Spleen (tissue), 11 donors: Measurements from ENCODE around the gene HRH3. TPM values are rescaled to one million over a fixed set of nuclear protein-coding genes. Genes with fewer than 3 reads are reported as not detected.
A peak's percentile ranks its signal among the peaks of the same experiment; 100 is the strongest.

Source experiments
- DNase-seq: peaks from one replicate; pipeline ENCODE4 v3.0.0-alpha.2; 2020
- H3K27ac ChIP-seq, 8 donors: fragments of 200-600 bp; sonication (generic) in 7 of 8; 1 replicate in 4 of 8; 2 replicates in 4 of 8; pipeline versions ENCODE4 v1.5.0 to v1.8.0; 2016 to 2021; ENCODE audit warnings: inconsistent platforms in 4 of 8, mild to moderate bottlenecking in 4 of 8, moderate library complexity in 1 of 8
- H3K27me3 ChIP-seq, 7 donors: fragments of 200-600 bp; sonication (generic) in 6 of 7; replicated peaks in 1 of 7; 1 replicate in 4 of 7; 2 replicates in 3 of 7; pipeline versions ENCODE4 v1.5.0 to v1.8.0; 2016 to 2021; ENCODE audit warnings: inconsistent platforms in 3 of 7, mild to moderate bottlenecking in 1 of 7
- H3K36me3 ChIP-seq, 6 donors: fragments of 200-600 bp; sonication (generic) in 5 of 6; 1 replicate in 4 of 6; 2 replicates in 2 of 6; pipeline versions ENCODE4 v1.5.0 to v1.8.0; 2016 to 2021; ENCODE audit warnings: inconsistent platforms in 2 of 6
- H3K4me1 ChIP-seq, 6 donors: fragments of 200-600 bp; sonication (generic) in 5 of 6; 1 replicate in 3 of 6; 2 replicates in 3 of 6; pipeline versions ENCODE4 v1.5.0 to v1.8.0; 2016 to 2021; ENCODE audit warnings: inconsistent platforms in 3 of 6
- H3K4me3 ChIP-seq, 8 donors: fragments of 200-600 bp; sonication (generic) in 7 of 8; 1 replicate in 4 of 8; 2 replicates in 4 of 8; pipeline versions ENCODE4 v1.5.0 to v1.8.0; 2016 to 2021; ENCODE audit warnings: inconsistent platforms in 4 of 8, mild to moderate bottlenecking in 4 of 8, moderate library complexity in 2 of 8
- H3K9me3 ChIP-seq, 8 donors: fragments of 200-600 bp; sonication (generic) in 7 of 8; 1 replicate in 4 of 8; 2 replicates in 4 of 8; pipeline versions ENCODE4 v1.5.0 to v1.8.0; 2016 to 2021; ENCODE audit warnings: inconsistent platforms in 4 of 8
- CTCF ChIP-seq, 11 experiments: fragments of 200-600 bp in 7 of 11; fragments of 450-650 bp in 4 of 11; sonication (generic) in 4 of 11; IDR thresholded peaks in 8 of 11; conservative IDR thresholded peaks in 3 of 11; 1 replicate in 7 of 11; 2 replicates in 4 of 11; pipeline versions ENCODE4 v1.4.0 to v1.8.0; 2016 to 2021; ENCODE audit warnings: antibody characterized with exemption in 11 of 11, inconsistent platforms in 4 of 11, mild to moderate bottlenecking in 1 of 11
- POLR2A ChIP-seq, 3 donors: fragments of 450-650 bp; IDR thresholded peaks; one replicate each; pipeline ENCODE4 v1.5.1; 2017; ENCODE audit warnings: antibody characterized with exemption in 3 of 3, mild to moderate bottlenecking in 1 of 3
- POLR2AphosphoS5 ChIP-seq, 3 donors: sonication (generic); formaldehyde crosslinking; IDR thresholded peaks; one replicate each; pipeline ENCODE4 v1.5.1; 2017; ENCODE audit warnings: antibody characterized with exemption in 3 of 3
- WGBS, 5 donors: extraction: QIAGEN DNeasy Blood & Tissue Kit in 3 of 5; methylation state at CpG; one replicate each; pipeline versions ENCODE4 v1.1.5 to v1.1.7; 2013 to 2018; 5-methylcytosine and 5-hydroxymethylcytosine counted together
- intact Hi-C: fragments of 100-400 bp; cut with DNase I; formaldehyde crosslinking; loops from one replicate; pipeline ENCODE4 v1.15.0; 2023; ENCODE audit warnings: low total_unique reads
- polyA plus RNA-seq, 3 donors: library from polyadenylated mRNA; stranded (reverse); fragments of 200-250 nt; gene quantifications; one replicate each; pipeline ENCODE4 v1.2.1, GENCODE V29; 2013
- total RNA-seq, 7 donors: library from RNA; depleted of rRNA in 3 of 7; stranded (reverse); fragments of >200 nt in 3 of 7; fragmentation: NEBNext Ultra II Directional in 4 of 7; extraction: Animal tissue kit (Norgen Biotek cat#: 25700) in 4 of 7; gene quantifications; one replicate each; pipeline versions ENCODE4 v1.1.0 to v1.2.1, GENCODE V29; 2016 to 2021
- donor health status: healthy with polysubstance abuse.
- donor health status: DM: no; HTN: no; CAD: no; lungs with moderate emphysema.
- donor health status: DM: no; HTN: no; CAD: no.
- donor health status: Bipolar disorder and iron deficiency.
- donor health status: healthy.
- donor health status: DM: no; HTN: no; CAD: no.
- donor health status: DM: yes; HTN: yes; CAD: no.

Gene HRH3
- total and polyA plus RNA-seq, 10 donors, result not detected

- H3K27ac ChIP-seq, result no peak overlapping the region
- peaks cover 0 to 100% (median 61%) of the 10 kb centered on the region in 6 donors for H3K36me3 ChIP-seq
- H3K4me1 ChIP-seq, result peaks cover 0 to 20% (median under 1%) of the 10 kb centered on the region in 6 donors
- no peak for TF ChIP-seq POLR2A (IDR thresholded peaks at IDR 0.05)
- 94 to 97% (median 95%) methylated on average over 10 of the region's 10 CpGs for WGBS, 5 donors
- DNase-seq, result peak; percentile 31
- H3K27me3 ChIP-seq, result no peaks in the 10 kb centered on the region
- no peak overlapping the region for H3K4me3 ChIP-seq
- no peaks in the 10 kb centered on the region for H3K9me3 ChIP-seq
- intact Hi-C loops, result no loop called here
Measured at GRCh38 chr20:62195736-62196135, 24.3 kb downstream of the HRH3 start.

GRCh38 chr20:62195075-62195405 is 25.0 kb downstream of the HRH3 start:
- TF ChIP-seq POLR2AphosphoS5 (IDR thresholded peaks at IDR 0.05) (no peak), CTCF (IDR thresholded peaks at IDR 0.05 in 8 of 11, conservative IDR thresholded peaks at IDR 0.05 in 3 of 11) (no peak), POLR2A (IDR thresholded peaks at IDR 0.05) (no peak)
- Histone ChIP-seq H3K27ac (no peak overlapping the region), H3K9me3 (no peaks in the 10 kb centered on the region), H3K36me3 (peaks cover 0 to 100% (median 58%) of the 10 kb centered on the region in 6 donors), H3K4me3 (no peak overlapping the region), H3K27me3 (no peaks in the 10 kb centered on the region), H3K4me1 (peaks cover 0 to 16% (median 0%) of the 10 kb centered on the region in 6 donors)
- DNase-seq, result no peak
- 54 to 75% (median 64%) methylated on average over 8 of the region's 8 CpGs for WGBS, 5 donors
- intact Hi-C loops, result no loop called here

- Histone ChIP-seq H3K36me3 (peaks cover 0 to 96% (median 49%) of the 10 kb centered on the region in 6 donors), H3K27me3 (no peaks in the 10 kb centered on the region), H3K27ac (no peak overlapping the region), H3K4me3 (no peak overlapping the region), H3K4me1 (peaks cover 0 to 24% (median 0%) of the 10 kb centered on the region in 6 donors), H3K9me3 (no peaks in the 10 kb centered on the region)
- DNase-seq, result peak; percentile 49
- WGBS, 5 donors, result 89 to 94% (median 93%) methylated on average over 24 to 29 of the region's 29 CpGs
- TF ChIP-seq POLR2AphosphoS5 (IDR thresholded peaks at IDR 0.05) (no peak), CTCF (IDR thresholded peaks at IDR 0.05 in 8 of 11, conservative IDR thresholded peaks at IDR 0.05 in 3 of 11) (no peak), POLR2A (IDR thresholded peaks at IDR 0.05) (no peak)
- intact Hi-C loops, result no loop called here
Measured at GRCh38 chr20:62193079-62194025, 26.7 kb downstream of the HRH3 start.

- no peaks in the 10 kb centered on the region for H3K27me3 ChIP-seq
- peaks cover 0 to 89% (median 42%) of the 10 kb centered on the region in 6 donors for H3K36me3 ChIP-seq
- TF ChIP-seq CTCF (IDR thresholded peaks at IDR 0.05 in 8 of 11, conservative IDR thresholded peaks at IDR 0.05 in 3 of 11) (no peak), POLR2AphosphoS5 (IDR thresholded peaks at IDR 0.05) (no peak), POLR2A (IDR thresholded peaks at IDR 0.05) (no peak)
- 88 to 95% (median 91%) methylated on average over 10 of the region's 10 CpGs for WGBS, 5 donors
- H3K4me3 ChIP-seq, result no peak overlapping the region
- no peaks in the 10 kb centered on the region for H3K9me3 ChIP-seq
- peak; percentile 29 for DNase-seq
- intact Hi-C loops, result no loop called here
- no peak overlapping the region for H3K27ac ChIP-seq
- H3K4me1 ChIP-seq, result peaks cover 0 to 31% (median 3%) of the 10 kb centered on the region in 6 donors
Measured at GRCh38 chr20:62192635-62193034, 27.4 kb downstream of the HRH3 start.
